ENCODE results near the gene MANBA.

Gene MANBA

DNA sequence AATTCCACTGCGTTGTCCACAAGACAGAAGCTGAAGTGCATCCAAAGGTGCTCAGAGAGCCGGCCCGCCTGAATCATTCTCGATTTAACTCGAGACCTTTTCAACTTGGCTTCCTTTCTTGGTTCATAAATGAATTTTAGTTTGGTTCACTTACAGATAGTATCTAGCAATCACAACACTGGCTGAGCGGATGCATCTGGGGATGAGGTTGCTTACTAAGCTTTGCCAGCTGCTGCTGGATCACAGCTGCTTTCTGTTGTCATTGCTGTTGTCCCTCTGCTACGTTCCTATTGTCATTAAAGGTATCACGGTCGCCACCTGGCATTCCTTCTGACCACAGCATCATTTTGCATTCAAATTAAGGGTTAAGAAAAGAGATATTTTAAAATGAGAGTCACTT, 144.1 kb downstream of the MANBA start:
- DNase-seq = no peak

DNA sequence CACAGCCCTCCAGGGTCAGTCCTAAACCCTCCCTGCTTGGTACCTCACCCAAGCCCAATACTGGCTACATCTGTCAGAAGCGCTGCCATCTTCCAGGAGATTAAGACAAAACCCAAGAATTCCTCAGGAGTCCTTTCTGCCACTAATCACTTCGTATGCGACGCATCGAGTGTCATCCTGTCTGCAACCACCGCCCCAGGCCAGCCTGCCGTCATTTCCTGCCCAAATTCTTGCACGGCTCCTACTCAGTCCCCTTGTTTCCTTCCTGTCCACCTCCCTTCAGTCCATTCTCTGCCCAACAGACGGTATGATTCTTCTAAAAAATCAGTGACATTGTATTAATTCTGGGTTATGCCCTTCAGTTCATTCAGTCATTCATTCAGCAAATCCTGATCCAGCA, 146.0 kb downstream of the MANBA start:
- no peak for DNase-seq

- no peak for DNase-seq
These were observed 147.9 kb downstream of the MANBA start for GRCh38 chr4:102612824-102613366.

- no peak for DNase-seq
These were observed 148.6 kb downstream of the MANBA start for GRCh38 chr4:102612210-102612609.

DNA sequence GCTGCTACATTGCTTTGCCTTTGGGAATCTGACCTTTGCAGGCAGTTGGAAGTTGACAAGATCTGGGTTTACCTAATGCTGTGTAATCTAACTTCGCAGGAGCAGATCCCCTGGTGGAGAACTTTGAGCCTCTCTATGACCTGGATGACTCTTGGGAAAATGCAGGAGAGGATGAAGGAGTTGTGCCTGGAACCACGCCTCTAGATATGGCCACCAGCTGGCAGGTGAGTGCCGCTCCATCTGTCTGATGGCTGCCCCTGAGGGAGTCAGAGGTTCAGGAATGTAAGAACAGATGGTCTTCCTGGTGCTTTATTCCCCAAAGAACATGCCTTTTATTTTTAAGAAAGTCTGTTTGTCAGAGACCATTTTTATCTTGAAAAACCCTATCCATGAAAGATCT, 150.3 kb downstream of the MANBA start:
- DNase-seq = peak; percentile 49

DNA sequence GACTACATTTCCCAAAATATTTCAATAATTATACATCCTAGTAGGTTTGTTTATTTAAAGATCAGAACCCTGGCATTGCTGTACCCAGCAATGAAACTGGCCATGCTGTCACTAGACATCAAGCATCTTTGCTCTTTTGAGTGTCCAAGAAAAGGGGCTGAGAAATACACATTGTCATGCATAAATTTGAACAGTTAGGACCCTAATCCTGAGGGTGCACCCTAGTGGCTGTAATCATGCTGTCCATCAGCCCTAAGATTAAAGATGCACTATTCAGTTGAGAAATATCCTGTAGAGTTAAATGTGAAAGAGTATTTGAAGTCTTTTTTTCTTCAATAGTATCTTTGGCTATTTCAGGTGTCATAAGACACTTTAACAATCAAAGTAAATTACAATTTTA, 150.8 kb downstream of the MANBA start:
- DNase-seq = no peak

DNA sequence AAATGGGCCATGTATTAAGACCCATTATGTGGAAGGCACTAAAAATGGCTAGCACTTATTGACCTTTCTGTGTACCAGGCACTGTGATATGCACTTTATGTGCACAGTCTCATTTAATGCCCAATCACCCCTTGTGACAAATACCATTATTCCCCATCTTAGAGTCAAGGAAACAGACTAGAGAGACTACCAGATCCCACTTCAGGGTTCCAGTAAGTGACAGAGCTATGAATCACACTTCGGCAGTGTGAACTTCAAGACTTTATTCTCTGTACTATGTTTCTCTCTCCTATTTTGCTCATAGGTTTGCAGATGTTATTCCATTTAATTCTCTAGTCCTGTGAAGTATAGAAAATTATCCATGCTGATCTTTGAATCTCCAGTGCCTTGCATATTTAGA, 152.6 kb downstream of the MANBA start:
- no peak for DNase-seq

GRCh38 chr4:102606846-102607450, 153.8 kb downstream of the MANBA start:
- no peak for DNase-seq

DNA sequence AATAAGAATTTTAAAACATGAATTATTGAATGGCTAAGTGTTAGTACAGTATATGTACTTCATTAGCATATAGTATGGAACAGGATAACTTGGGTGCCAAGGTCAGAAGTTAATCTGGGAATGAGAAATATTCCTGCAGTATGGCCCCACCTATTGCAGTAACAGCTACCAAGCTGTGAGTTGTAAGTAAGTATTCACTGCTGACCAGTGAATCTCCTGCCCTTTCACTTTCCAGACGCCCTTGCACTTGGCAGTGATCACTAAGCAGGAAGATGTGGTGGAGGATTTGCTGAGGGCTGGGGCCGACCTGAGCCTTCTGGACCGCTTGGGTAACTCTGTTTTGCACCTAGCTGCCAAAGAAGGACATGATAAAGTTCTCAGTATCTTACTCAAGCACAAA, 154.5 kb downstream of the MANBA start:
- DNase-seq = no peak

GRCh38 chr4:102604222-102604940, 156.4 kb downstream of the MANBA start:
- no peak for DNase-seq

- DNase-seq = no peak
These were observed 159.1 kb downstream of the MANBA start for GRCh38 chr4:102601586-102602227.

GRCh38 chr4:102600689-102601088, 160.1 kb downstream of the MANBA start:
- DNase-seq = no peak

- DNase-seq = no peak
These were observed 160.9 kb downstream of the MANBA start for GRCh38 chr4:102599886-102600285.

DNA sequence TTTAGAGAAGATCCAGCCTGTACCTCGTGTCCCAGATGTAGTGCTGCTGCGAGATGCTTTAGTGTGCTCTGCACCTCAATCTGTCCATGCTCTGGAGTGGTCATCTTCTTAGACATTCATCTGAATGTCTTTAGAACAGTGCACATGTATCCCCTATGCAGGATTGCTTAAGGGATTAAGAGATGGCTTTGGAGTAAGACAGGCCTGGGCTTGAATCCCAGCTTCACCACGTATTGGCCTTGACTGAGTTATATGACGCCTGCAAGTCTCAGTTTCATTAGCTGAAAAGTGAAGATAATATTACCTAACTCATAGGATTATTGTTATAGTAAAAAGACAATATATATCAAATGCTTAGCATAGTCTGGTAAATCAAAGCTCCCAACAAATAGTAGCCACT, 161.3 kb downstream of the MANBA start:
- no peak for DNase-seq

DNA sequence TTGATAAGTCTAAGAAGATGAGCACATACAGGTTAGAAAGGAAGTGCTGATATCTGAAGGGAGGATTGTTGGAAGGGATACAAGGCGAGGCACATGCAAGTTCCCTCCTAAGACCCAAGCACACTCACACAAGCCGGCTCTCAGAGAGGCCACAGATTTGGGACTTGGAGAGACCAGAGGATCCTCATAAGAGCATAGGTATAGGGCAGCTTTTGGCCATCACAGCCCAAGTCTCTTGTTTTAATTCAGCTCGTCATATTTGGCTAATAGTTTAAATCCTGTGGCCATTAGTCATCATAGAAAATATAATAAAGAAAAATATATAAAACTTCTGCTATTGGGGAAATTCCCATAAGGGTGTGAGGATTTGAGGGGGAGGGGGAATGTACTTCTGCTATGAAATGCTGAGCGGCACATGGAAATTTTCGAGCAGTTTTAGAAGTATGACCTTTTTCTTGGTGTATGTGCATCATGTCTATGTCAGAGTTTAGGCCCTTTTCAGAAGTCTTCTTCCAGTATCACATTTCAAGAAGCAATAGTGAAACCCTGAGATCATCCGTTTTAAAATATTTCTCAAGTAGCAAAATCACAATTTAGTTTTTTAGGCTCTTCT, 161.9 kb downstream of the MANBA start:
- DNase-seq = no peak

DNA sequence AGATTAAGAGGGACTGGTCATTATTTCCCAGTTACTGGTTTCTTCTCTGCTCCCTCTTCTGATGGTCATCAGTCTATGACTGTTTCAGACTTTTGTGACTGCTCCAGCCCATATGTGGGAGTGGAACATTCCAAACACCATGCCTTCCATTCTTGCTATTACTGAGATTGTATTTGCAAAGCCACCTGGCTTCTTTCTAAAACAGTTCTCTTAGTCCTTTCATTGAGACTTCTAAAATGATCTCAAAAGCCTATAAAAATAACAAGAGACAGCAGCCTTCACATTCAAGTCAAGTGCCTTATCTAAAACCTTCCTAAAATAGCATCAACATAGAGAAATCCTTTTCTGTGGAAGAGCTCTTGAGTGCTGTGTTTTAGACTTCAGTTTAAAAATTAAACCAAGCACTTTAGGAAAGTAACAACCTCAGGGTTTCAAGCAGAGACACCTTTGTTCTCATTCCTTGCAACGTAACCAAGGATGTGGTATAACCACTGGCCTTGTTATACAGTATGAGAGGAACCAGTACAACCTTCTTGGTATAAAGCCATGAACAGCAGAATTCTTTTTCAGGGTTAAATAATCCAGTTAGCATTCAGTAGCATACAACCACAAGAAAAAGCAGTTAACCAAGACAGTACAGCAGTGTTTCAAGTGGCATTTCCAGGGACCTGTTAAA, 162.5 kb downstream of the MANBA start:
- DNase-seq = no peak

DNA sequence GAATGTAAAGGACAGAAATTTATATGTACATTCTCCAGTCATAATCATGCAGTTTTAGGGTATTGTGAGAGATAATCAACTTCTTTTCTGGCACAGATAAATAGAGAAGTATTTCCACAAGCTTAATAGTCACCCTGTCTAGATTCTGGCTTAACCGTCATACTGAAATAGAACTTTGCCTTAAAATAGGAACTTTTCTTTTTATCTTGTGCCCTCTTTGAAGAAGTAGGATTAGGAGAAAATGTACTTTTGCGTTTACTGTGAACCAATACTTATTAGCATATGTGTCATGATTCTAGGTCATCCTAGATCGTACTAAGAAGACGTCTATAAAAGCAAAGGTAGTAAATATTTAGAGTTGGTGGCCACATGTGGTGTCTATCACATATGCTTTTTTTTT, 164.2 kb downstream of the MANBA start:
- no peak for DNase-seq

DNA sequence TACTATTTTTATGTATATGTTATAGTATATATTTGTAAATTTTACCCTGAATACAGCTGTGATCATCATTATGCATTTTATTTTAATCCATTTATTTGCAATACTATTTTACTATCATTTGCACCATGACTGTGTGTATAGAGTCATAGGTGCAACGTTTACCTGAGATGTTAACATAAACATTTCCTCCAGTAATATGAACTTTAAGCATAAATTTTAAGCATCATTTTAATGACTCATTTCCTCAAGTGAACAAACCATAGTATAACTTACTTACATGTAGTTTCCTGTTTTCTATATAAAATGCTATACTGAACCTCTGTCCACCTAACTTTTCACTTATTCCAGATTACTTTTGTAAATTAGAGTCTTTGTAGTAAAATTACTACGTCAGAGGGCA, 166.8 kb downstream of the MANBA start:
- no peak for DNase-seq

DNA sequence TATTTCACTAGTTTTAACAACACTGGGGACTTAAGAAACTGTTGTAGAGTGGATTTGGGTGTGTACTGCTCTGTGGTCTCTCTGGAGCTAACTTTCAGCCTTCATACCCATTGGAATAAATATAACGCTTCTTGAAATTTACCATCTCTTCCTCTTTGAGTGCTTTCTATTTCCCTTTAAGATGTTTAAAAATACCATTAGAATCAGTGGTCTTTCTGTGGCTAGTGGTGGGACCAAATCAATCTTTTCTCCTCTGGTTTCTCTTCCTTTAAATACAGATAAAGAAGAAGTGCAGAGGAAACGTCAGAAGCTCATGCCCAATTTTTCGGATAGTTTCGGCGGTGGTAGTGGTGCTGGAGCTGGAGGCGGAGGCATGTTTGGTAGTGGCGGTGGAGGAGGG, 167.6 kb downstream of the MANBA start:
- DNase-seq = no peak

DNA sequence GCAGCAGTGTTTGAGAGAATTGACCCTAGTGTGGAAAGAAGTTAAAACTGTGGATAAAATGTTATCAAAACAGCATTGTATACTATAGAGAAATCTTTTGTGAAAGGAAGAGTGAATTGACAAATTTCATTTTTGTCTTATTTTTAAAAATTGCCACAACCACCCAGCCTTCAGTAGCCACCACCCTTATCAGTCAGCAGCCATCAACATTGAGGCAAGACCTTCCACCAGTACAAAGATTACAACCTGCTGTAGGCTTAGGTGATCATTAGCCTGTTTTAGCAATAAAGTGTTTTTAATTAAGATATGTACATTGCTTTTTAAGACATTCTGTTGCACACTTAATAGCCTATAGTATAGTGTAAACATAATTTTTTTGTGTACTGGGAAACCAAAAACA, 168.5 kb downstream of the MANBA start:
- DNase-seq = no peak

DNA sequence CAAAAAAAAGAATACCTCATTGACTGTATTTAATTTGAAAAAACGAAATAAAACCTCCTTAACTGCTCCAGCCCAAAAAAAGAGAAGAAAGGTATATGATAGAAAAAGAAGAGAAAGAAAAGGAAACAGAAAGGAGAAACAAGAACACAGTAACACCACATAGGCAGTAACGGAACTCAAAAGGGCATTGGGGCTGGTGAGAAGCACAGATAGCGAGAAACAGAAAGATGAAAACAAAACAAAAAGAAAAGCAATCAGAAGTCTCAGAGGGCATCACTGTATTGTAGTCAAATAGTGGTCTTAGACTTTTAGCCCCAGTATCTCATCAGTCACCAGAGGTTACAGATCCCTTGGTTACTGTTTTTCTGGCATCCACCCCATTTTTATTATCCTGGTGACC, 171.0 kb downstream of the MANBA start:
- no peak for DNase-seq

DNA sequence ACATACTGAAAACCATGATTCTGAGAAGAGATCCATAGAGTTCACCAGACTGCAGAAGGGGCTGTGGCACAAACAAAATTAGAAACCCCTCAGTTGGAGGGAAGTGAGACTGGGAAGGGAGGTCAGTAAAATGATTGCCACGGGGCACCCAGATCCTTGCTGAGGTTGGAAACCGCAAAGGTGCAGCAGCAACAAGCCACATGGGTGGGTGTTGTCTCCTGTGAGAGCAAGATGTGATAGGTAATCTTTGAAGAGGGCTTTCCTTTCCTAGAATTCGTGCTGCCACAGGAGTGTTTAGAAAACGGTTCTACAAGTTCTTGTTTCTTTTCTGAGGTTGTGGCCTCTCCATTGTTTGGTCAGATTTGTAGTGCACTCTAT, 174.1 kb downstream of the MANBA start:
- DNase-seq = no peak

- no peak for DNase-seq
These were observed 174.6 kb downstream of the MANBA start for GRCh38 chr4:102586002-102586643.

Data from NCI-H2171 (cell line).